ENCODE results near the gene VAV1.
A peak's percentile ranks its signal among the peaks of the same experiment; 100 is the strongest.

The VAV1 gene

GRCh38 chr19:6772028-6772865 is at the start of gene VAV1:
VAV1 (plus strand) TSS chr19:6772708; CDS start chr19:6772808, 100 bp downstream.
- DNase-seq: peak; percentile 82 to 85

GRCh38 chr19:6723108-6723618 is 49.3 kb upstream of the VAV1 start:
- DNase-seq: no peak

- no peak for DNase-seq
These were observed 48.8 kb upstream of the VAV1 start for GRCh38 chr19:6723738-6724137.

GRCh38 chr19:6724631-6725492 is 47.6 kb upstream of the VAV1 start:
- no peak for DNase-seq

GRCh38 chr19:6725513-6726231 is 46.8 kb upstream of the VAV1 start:
- DNase-seq: no peak

GRCh38 chr19:6728346-6728745 is 44.2 kb upstream of the VAV1 start:
- DNase-seq: no peak

- no peak for DNase-seq
These were observed 42.8 kb upstream of the VAV1 start for GRCh38 chr19:6729573-6730152.

- DNase-seq: peak; percentile 20 to 25
These were observed 42.2 kb upstream of the VAV1 start for GRCh38 chr19:6730153-6730804.

GRCh38 chr19:6730941-6731670 is 41.4 kb upstream of the VAV1 start:
- DNase-seq: no peak

- no peak for DNase-seq
These were observed 40.7 kb upstream of the VAV1 start for GRCh38 chr19:6731822-6732221.

GRCh38 chr19:6732803-6733337 is 39.6 kb upstream of the VAV1 start:
- DNase-seq: no peak

GRCh38 chr19:6733338-6734095 is 39.0 kb upstream of the VAV1 start:
- no peak for DNase-seq

- no peak for DNase-seq
These were observed 38.3 kb upstream of the VAV1 start for GRCh38 chr19:6734096-6734696.

- DNase-seq: no peak
These were observed 37.2 kb upstream of the VAV1 start for GRCh38 chr19:6735181-6735911.

- peak; percentile 49 to 53 for DNase-seq
These were observed 36.2 kb upstream of the VAV1 start for GRCh38 chr19:6736169-6736916.

- DNase-seq: no peak
These were observed 35.6 kb upstream of the VAV1 start for GRCh38 chr19:6736917-6737283.

GRCh38 chr19:6737284-6737872 is 35.1 kb upstream of the VAV1 start, which contains the start of gene GPR108:
GPR108 (minus strand) TSS chr19:6737580; CDS start chr19:6737576, 4 bp downstream.
- peak; percentile 98 to 99 for DNase-seq

Measured in activated CD4-positive, alpha-beta T cell treated with anti-CD3 and anti-CD28 coated beads, Interleukin-2, amount 50 U/mL, for 4 hours (primary cell).